RWPE2 (cell line): ENCODE results near the gene BARX1.

Experiments
- ATAC-seq: fragments of 200-7000 bp; cut with Tn5 transposase; 3 replicates; pipeline ENCODE4 v1.9.1; 2021; ENCODE audit warnings: low read depth
- DNase-seq: peaks from one replicate; pipeline ENCODE4 v3.0.0-alpha.2; 2020; ENCODE audit warnings: low spot score
- H3K27ac ChIP-seq: fragments of 450-650 bp; 2 replicates; pipeline ENCODE4 v1.5.1; 2017; ENCODE audit warnings: mild to moderate bottlenecking; ENCODE audit not compliant: poor library complexity, severe bottlenecking
- H3K27me3 ChIP-seq: fragments of 250-450 bp; sonication (Bioruptor Pico); 2 replicates; pipeline ENCODE4 v1.5.1; 2021; ENCODE audit warnings: mild to moderate bottlenecking, moderate library complexity; ENCODE audit not compliant: insufficient read depth, poor library complexity, severe bottlenecking
- H3K36me3 ChIP-seq: fragments of 250-450 bp; sonication (Bioruptor Pico); 2 replicates; pipeline ENCODE4 v1.5.1; 2020; ENCODE audit warnings: low read depth, mild to moderate bottlenecking, moderate library complexity
- H3K4me1 ChIP-seq: fragments of 250-450 bp; sonication (Bioruptor Pico); 2 replicates; pipeline ENCODE4 v1.5.1; 2021; ENCODE audit warnings: mild to moderate bottlenecking, moderate library complexity; ENCODE audit not compliant: insufficient read depth, poor library complexity, severe bottlenecking
- H3K4me3 ChIP-seq: fragments of 250-450 bp; sonication (Bioruptor Pico); 2 replicates; pipeline ENCODE4 v1.5.1; 2021; ENCODE audit warnings: mild to moderate bottlenecking, moderate library complexity; ENCODE audit not compliant: severe bottlenecking
- H3K9me3 ChIP-seq: fragments of 250-450 bp; sonication (Bioruptor Pico); 2 replicates; pipeline ENCODE4 v1.5.1; 2021; ENCODE audit warnings: mild to moderate bottlenecking, moderate library complexity; ENCODE audit not compliant: severe bottlenecking
- CTCF ChIP-seq: fragments of 450-650 bp; IDR thresholded peaks from one replicate; pipeline ENCODE4 v1.5.1; 2017; ENCODE audit warnings: mild to moderate bottlenecking, moderate library complexity; ENCODE audit not compliant: poor library complexity, severe bottlenecking

Gene BARX1

GRCh38 chr9:93911801-93912554 lies 43.2 kb downstream of the BARX1 start:
- no peak for DNase-seq
- Histone ChIP-seq H3K27me3 (no peaks in the 10 kb centered on the region), H3K4me3 (no peak overlapping the region), H3K36me3 (no peaks in the 10 kb centered on the region), H3K9me3 (no peaks in the 10 kb centered on the region), H3K4me1 (no peaks in the 10 kb centered on the region), H3K27ac (no peak overlapping the region)
- no peak for ATAC-seq
- no peak for TF ChIP-seq CTCF

- no peak for TF ChIP-seq CTCF
- Histone ChIP-seq H3K4me3 (no peak overlapping the region), H3K27me3 (no peaks in the 10 kb centered on the region), H3K9me3 (no peaks in the 10 kb centered on the region), H3K36me3 (no peaks in the 10 kb centered on the region), H3K4me1 (no peaks in the 10 kb centered on the region), H3K27ac (no peak overlapping the region)
- ATAC-seq (no peak), DNase-seq (no peak)
Observed at GRCh38 chr9:93911136-93911745, 43.9 kb downstream of the BARX1 start.

GRCh38 chr9:93910598-93910997 lies 44.6 kb downstream of the BARX1 start:
- Histone ChIP-seq H3K27ac (no peak overlapping the region), H3K36me3 (no peaks in the 10 kb centered on the region), H3K4me3 (no peak overlapping the region), H3K27me3 (no peaks in the 10 kb centered on the region), H3K9me3 (no peaks in the 10 kb centered on the region), H3K4me1 (no peaks in the 10 kb centered on the region)
- no peak for ATAC-seq
- TF ChIP-seq CTCF = no peak
- DNase-seq = no peak

GRCh38 chr9:93910196-93910595 lies 45.0 kb downstream of the BARX1 start:
- no peak for ATAC-seq

More at GRCh38 chr9:93910196-93910595, 45.0 kb downstream of the BARX1 start:
- no peak overlapping the region for H3K4me3 ChIP-seq
- H3K9me3 ChIP-seq = no peaks in the 10 kb centered on the region
- no peak overlapping the region for H3K27ac ChIP-seq
- no peak for DNase-seq
- no peaks in the 10 kb centered on the region for H3K36me3 ChIP-seq
- no peak for TF ChIP-seq CTCF
- H3K4me1 ChIP-seq = no peaks in the 10 kb centered on the region
- H3K27me3 ChIP-seq = no peaks in the 10 kb centered on the region
